Gastroesophageal sphincter (tissue), 4 donors: ENCODE results near the gene BHMT2. TPM values are rescaled to one million over a fixed set of nuclear protein-coding genes. Genes with fewer than 3 reads are reported as not detected.

Source experiments
- ATAC-seq: fragments of 150-250 bp; one replicate; pipeline ENCODE4 v1.9.1; 2016; ENCODE audit warnings: mild to moderate bottlenecking, moderate library complexity
- H3K27ac ChIP-seq, 4 donors: fragments of 200-600 bp; sonication (generic) in 3 of 4; 1 replicate in 3 of 4; 2 replicates in 1 of 4; pipeline ENCODE4 v1.5.1; 2016 to 2019
- H3K27me3 ChIP-seq: fragments of 200-600 bp; sonication (generic); one replicate; pipeline ENCODE4 v1.5.1; 2019
- H3K36me3 ChIP-seq, 2 donors: fragments of 200-600 bp; sonication (generic); one replicate each; pipeline ENCODE4 v1.5.1; 2019; ENCODE audit warnings: control low read depth in 1 of 2
- H3K4me1 ChIP-seq, 3 donors: fragments of 200-600 bp; sonication (generic); 1 replicate in 2 of 3; 2 replicates in 1 of 3; pipeline ENCODE4 v1.5.1; 2016 to 2019; ENCODE audit warnings: control low read depth in 2 of 3
- H3K4me3 ChIP-seq, 2 donors: fragments of 200-600 bp; sonication (generic); one replicate each; pipeline ENCODE4 v1.5.1; 2019; ENCODE audit warnings: mild to moderate bottlenecking in 1 of 2, moderate library complexity in 1 of 2
- H3K9me3 ChIP-seq, 3 donors: fragments of 200-600 bp; sonication (generic); one replicate each; pipeline ENCODE4 v1.5.1; 2017 to 2019; ENCODE audit warnings: control low read depth in 2 of 3
- CTCF ChIP-seq, 4 experiments: fragments of 200-600 bp in 2 of 4; fragments of 450-650 bp in 2 of 4; sonication (generic) in 1 of 4; IDR thresholded peaks; one replicate each; pipeline ENCODE4 v1.5.1; 2017 to 2019; ENCODE audit warnings: antibody characterized with exemption in 4 of 4, mild to moderate bottlenecking in 2 of 4, moderate library complexity in 2 of 4
- EP300 ChIP-seq: sonication (generic); formaldehyde crosslinking; IDR thresholded peaks from one replicate; pipeline ENCODE4 v1.6.1; 2017; ENCODE audit warnings: antibody characterized with exemption, mild to moderate bottlenecking
- POLR2A ChIP-seq, 2 donors: fragments of 450-650 bp; IDR thresholded peaks; one replicate each; pipeline ENCODE4 v1.6.1; 2017; ENCODE audit warnings: antibody characterized with exemption in 2 of 2, mild to moderate bottlenecking in 2 of 2, moderate library complexity in 1 of 2
- POLR2AphosphoS5 ChIP-seq: sonication (generic); formaldehyde crosslinking; IDR thresholded peaks from one replicate; pipeline ENCODE4 v1.6.1; 2017; ENCODE audit warnings: antibody characterized with exemption
- WGBS, 2 donors: methylation state at CpG; one replicate each; pipeline ENCODE4 v1.1.5; 2018; ENCODE audit warnings: low coverage in 1 of 2; 5-methylcytosine and 5-hydroxymethylcytosine counted together
- total RNA-seq, 4 donors: library from RNA; depleted of rRNA; stranded (reverse); fragments of >200 nt; gene quantifications; one replicate each; pipeline ENCODE4 v1.1.0, GENCODE V29; 2016

The BHMT2 gene
- total RNA-seq, 4 donors from 2014 or later, result 41.9 to 105 (median 54.8) TPM

- 59 to 100% methylated on average over 3 to 5 of the region's 11 CpGs for WGBS, 2 donors
- no peaks in the 10 kb centered on the region for H3K27me3 ChIP-seq
- peaks cover 0 to 40% (median 6%) of the 10 kb centered on the region in 3 donors for H3K4me1 ChIP-seq
- no peak overlapping the region for H3K4me3 ChIP-seq
- peak overlapping the region in 3 of 4 donors; percentile 75 to 77 (median 75) for H3K27ac ChIP-seq
- peaks cover 0 to 10% (median 0%) of the 10 kb centered on the region in 3 donors for H3K9me3 ChIP-seq
- ATAC-seq, result no peak
- TF ChIP-seq EP300, result no peak
- no peak for TF ChIP-seq CTCF (IDR thresholded peaks at IDR 0.05)
- TF ChIP-seq POLR2A (IDR thresholded peaks at IDR 0.05), result no peak
- TF ChIP-seq POLR2AphosphoS5, result no peak
- H3K36me3 ChIP-seq, result peaks cover 0 to 8% of the 10 kb centered on the region in 2 donors
These were observed 6.3 kb downstream of the BHMT2 start for GRCh38 chr5:79075646-79076426.

GRCh38 chr5:79076819-79077218 is 7.3 kb downstream of the BHMT2 start:
- ATAC-seq, result no peak
- Histone ChIP-seq H3K36me3 (peaks cover 0 to 13% of the 10 kb centered on the region in 2 donors), H3K4me3 (no peak overlapping the region), H3K4me1 (peaks cover 0 to 39% (median 6%) of the 10 kb centered on the region in 3 donors), H3K9me3 (peaks cover 0 to 10% (median 0%) of the 10 kb centered on the region in 3 donors), H3K27me3 (no peaks in the 10 kb centered on the region), H3K27ac (peak overlapping the region; percentile 9 to 77 (median 75))
- no peak for TF ChIP-seq EP300
- WGBS, 2 donors, result 33 to 53% methylated on average over 4 of the region's 4 CpGs

GRCh38 chr5:79077680-79078365 is 8.3 kb downstream of the BHMT2 start:
- H3K4me3 ChIP-seq, result no peak overlapping the region
- peaks cover 0 to 10% (median 0%) of the 10 kb centered on the region in 3 donors for H3K9me3 ChIP-seq
- peak overlapping the region in 3 of 4 donors; percentile 70 to 77 (median 75) for H3K27ac ChIP-seq
- TF ChIP-seq EP300, result no peak
- no peak for TF ChIP-seq POLR2AphosphoS5
- TF ChIP-seq CTCF (IDR thresholded peaks at IDR 0.05), result no peak
- TF ChIP-seq POLR2A (IDR thresholded peaks at IDR 0.05), result no peak
- no peaks in the 10 kb centered on the region for H3K27me3 ChIP-seq
- WGBS, 2 donors, result 46 to 75% methylated on average over 3 of the region's 3 CpGs
- H3K36me3 ChIP-seq, result peaks cover 0 to 13% of the 10 kb centered on the region in 2 donors
- ATAC-seq, result no peak
- peaks cover 0 to 39% (median 6%) of the 10 kb centered on the region in 3 donors for H3K4me1 ChIP-seq

- Histone ChIP-seq H3K36me3 (peaks cover 0 to 22% of the 10 kb centered on the region in 2 donors), H3K9me3 (no peaks in the 10 kb centered on the region), H3K4me1 (peaks cover 0 to 32% (median 6%) of the 10 kb centered on the region in 3 donors), H3K27me3 (no peaks in the 10 kb centered on the region), H3K27ac (no peak overlapping the region), H3K4me3 (no peak overlapping the region)
- 80 to 96% methylated on average over 2 of the region's 2 CpGs for WGBS, 2 donors
- no peak for ATAC-seq
- TF ChIP-seq EP300, result no peak
- TF ChIP-seq POLR2A (IDR thresholded peaks at IDR 0.05), result no peak
- TF ChIP-seq CTCF (IDR thresholded peaks at IDR 0.05), result no peak
- TF ChIP-seq POLR2AphosphoS5, result no peak
These were observed 11.2 kb downstream of the BHMT2 start for GRCh38 chr5:79080804-79081203.

- Histone ChIP-seq H3K4me3 (no peak overlapping the region), H3K9me3 (no peaks in the 10 kb centered on the region), H3K36me3 (peaks cover 0 to 26% of the 10 kb centered on the region in 2 donors), H3K4me1 (peaks cover 0 to 22% (median 3%) of the 10 kb centered on the region in 3 donors), H3K27ac (no peak overlapping the region), H3K27me3 (no peaks in the 10 kb centered on the region)
- TF ChIP-seq POLR2A (IDR thresholded peaks at IDR 0.05) (no peak), CTCF (IDR thresholded peaks at IDR 0.05) (no peak), POLR2AphosphoS5 (no peak), EP300 (no peak)
- WGBS, 2 donors, result 80 to 93% methylated on average over 2 to 5 of the region's 5 CpGs
- no peak for ATAC-seq
These were observed 12.2 kb downstream of the BHMT2 start for GRCh38 chr5:79081779-79082178.
